Stimulated activated CD8-positive, alpha-beta memory T cell treated with anti-CD3 and anti-CD28 coated beads, Interleukin-12 subunit alpha, Interleukin-12 subunit beta, amount 100 ng/mL, for 1 hour (primary cell): ENCODE measurements around the gene AGT.
"Not testable (repeated sequence)": the region's sequence is repeated elsewhere in the genome, so short reads cannot be mapped to it uniquely, and the experiment has no call there.

Experiments
- DNase-seq: peaks from one replicate; pipeline ENCODE4 v3.0.0-alpha.2; 2020; ENCODE audit warnings: low read depth

AGT gene

GRCh38 chr1:230706887-230707731 lies 6.8 kb downstream of the AGT start:
- DNase-seq: no peak

GRCh38 chr1:230706020-230706699 lies 7.8 kb downstream of the AGT start:
- no peak for DNase-seq

GRCh38 chr1:230705289-230706019 lies 8.5 kb downstream of the AGT start:
- DNase-seq: no peak

- DNase-seq: no peak
Observed at GRCh38 chr1:230704830-230705229, 9.1 kb downstream of the AGT start.

- no peak for DNase-seq
Observed at GRCh38 chr1:230703679-230704385, 10.1 kb downstream of the AGT start.

- no peak for DNase-seq
Observed at GRCh38 chr1:230702934-230703678, 10.8 kb downstream of the AGT start.

GRCh38 chr1:230701895-230702768 lies 11.8 kb downstream of the AGT start:
- no peak for DNase-seq

- no peak for DNase-seq
Observed at GRCh38 chr1:230701434-230701833, 12.5 kb downstream of the AGT start.

- DNase-seq: no peak
Observed at GRCh38 chr1:230700132-230700531, 13.8 kb downstream of the AGT start.

- no peak for DNase-seq
Observed at GRCh38 chr1:230699716-230700115, 14.2 kb downstream of the AGT start.

- DNase-seq: not testable (repeated sequence)
Observed at GRCh38 chr1:230698964-230699363, 15.0 kb downstream of the AGT start.

GRCh38 chr1:230698130-230698529 lies 15.8 kb downstream of the AGT start:
- no peak for DNase-seq

GRCh38 chr1:230696722-230697437 lies 17.0 kb downstream of the AGT start:
- no peak for DNase-seq

- no peak for DNase-seq
Observed at GRCh38 chr1:230696218-230696617, 17.7 kb downstream of the AGT start.

- no peak for DNase-seq
Observed at GRCh38 chr1:230694991-230695390, 18.9 kb downstream of the AGT start.

- DNase-seq: no peak
Observed at GRCh38 chr1:230694464-230694863, 19.5 kb downstream of the AGT start.

- no peak for DNase-seq
Observed at GRCh38 chr1:230693777-230694176, 20.1 kb downstream of the AGT start.

GRCh38 chr1:230693221-230693620 lies 20.7 kb downstream of the AGT start:
- no peak for DNase-seq

- no peak for DNase-seq
Observed at GRCh38 chr1:230691615-230692014, 22.3 kb downstream of the AGT start.

- no peak for DNase-seq
Observed at GRCh38 chr1:230690101-230690500, 23.8 kb downstream of the AGT start.
